ENCODE measurements around the gene SALL2. TPM values are rescaled to one million over a fixed set of nuclear protein-coding genes. Genes with fewer than 3 reads are reported as not detected.

Gene SALL2
- total RNA-seq, 4 donors from 2014 or later, result 1.4 to 5.0 (median 4.0) TPM

Other genes starting within 250 kb of the SALL2 start
- gene RPGRIP1, start 246.3 kb downstream of the SALL2 start, total RNA-seq, result 1 to 10 TPM in 1 of 4 donors, under 1 TPM in 1, not detected in 2; 0.40 to 3.3 TPM
- 10 to 100 TPM; 25.7 to 86.6 (median 37.5) TPM for gene SUPT16H, start 142.3 kb downstream of the SALL2 start, total RNA-seq
- 100 to 1,000 TPM in 1 of 4 donors, 10 to 100 TPM in 3; 46.2 to 112 (median 78.4) TPM for gene CHD8, start 70.2 kb downstream of the SALL2 start, total RNA-seq
- 10 to 100 TPM in 3 of 4 donors, 1 to 10 TPM in 1; 7.4 to 22.4 (median 20.8) TPM for gene RAB2B, start 49.4 kb downstream of the SALL2 start, total RNA-seq
- 10 to 100 TPM; 31.4 to 74.5 (median 61.7) TPM for gene TOX4, start 49.2 kb downstream of the SALL2 start, total RNA-seq
- 100 to 1,000 TPM in 1 of 4 donors, 10 to 100 TPM in 3; 32.9 to 130 (median 44.3) TPM for gene METTL3, start 15.0 kb downstream of the SALL2 start, total RNA-seq
- not detected for gene OR10G3, start 53.7 kb upstream of the SALL2 start, total RNA-seq
- not detected for gene OR10G2, start 108.6 kb upstream of the SALL2 start, total RNA-seq
- gene OR4E2, start 127.5 kb upstream of the SALL2 start, total RNA-seq, result not detected
- not detected for gene OR4E1, start 147.5 kb upstream of the SALL2 start, total RNA-seq

All from Peyer's patch (tissue), 4 donors.